SK-N-SH treated with all-trans-retinoic acid at 6 μM for 48 hours (cell line): ENCODE data around the gene KLF2.

Experiments used
- ARNTL ChIP-seq: fragments of 450-650 bp; formaldehyde crosslinking; IDR thresholded peaks from 2 replicates; pipeline ENCODE4 v1.5.0; 2020; ENCODE audit warnings: low read depth, mild to moderate bottlenecking, moderate library complexity, borderline replicate concordance
- ESRRG ChIP-seq: fragments of 250-450 bp; sonication (Bioruptor Pico); IDR thresholded peaks from 2 replicates; pipeline ENCODE4 v1.6.1; 2021; ENCODE audit warnings: mild to moderate bottlenecking
- GLIS3 ChIP-seq: fragments of 250-450 bp; sonication (Bioruptor Pico); IDR thresholded peaks from 2 replicates; pipeline ENCODE4 v1.5.0; 2020; ENCODE audit warnings: mild to moderate bottlenecking, moderate library complexity
- RARB ChIP-seq: fragments of 250-450 bp; sonication (Bioruptor Pico); IDR thresholded peaks from 2 replicates; pipeline ENCODE4 v1.8.0; 2021; ENCODE audit warnings: mild to moderate bottlenecking, moderate library complexity
- TOX ChIP-seq: fragments of 250-450 bp; sonication (Bioruptor Pico); IDR thresholded peaks from 2 replicates; pipeline ENCODE4 v1.8.0; 2021; ENCODE audit warnings: mild to moderate bottlenecking, moderate library complexity, borderline replicate concordance
- ZC3H10 ChIP-seq: fragments of 250-450 bp; sonication (Bioruptor Pico); IDR thresholded peaks from 2 replicates; pipeline ENCODE4 v1.5.1; 2021; ENCODE audit warnings: mild to moderate bottlenecking, moderate library complexity
- ZFP3 ChIP-seq: fragments of 250-450 bp; sonication (Bioruptor Pico); IDR thresholded peaks from 2 replicates; pipeline ENCODE4 v1.5.0; 2020; ENCODE audit warnings: mild to moderate bottlenecking, moderate library complexity
- TF ChIP-seq, protein P1 (sequence below): fragments of 250-450 bp; sonication (Bioruptor Pico); IDR thresholded peaks from 2 replicates; pipeline ENCODE4 v1.8.0; 2020; ENCODE audit warnings: mild to moderate bottlenecking, moderate library complexity, borderline replicate concordance
- TF ChIP-seq, protein P2 (sequence below): fragments of 250-450 bp; sonication (Bioruptor Pico); IDR thresholded peaks from 2 replicates; pipeline ENCODE4 v1.5.0; 2020; ENCODE audit warnings: mild to moderate bottlenecking, moderate library complexity
- TF ChIP-seq, protein P3 (sequence below): fragments of 250-450 bp; sonication (Bioruptor Pico); IDR thresholded peaks from 2 replicates; pipeline ENCODE4 v1.5.1; 2020; ENCODE audit warnings: low read depth, mild to moderate bottlenecking, moderate library complexity
- TF ChIP-seq, protein P4 (sequence below): fragments of 250-450 bp; sonication (Bioruptor Pico); IDR thresholded peaks from 2 replicates; pipeline ENCODE4 v1.5.1; 2021; ENCODE audit warnings: mild to moderate bottlenecking, moderate library complexity

DNA sequence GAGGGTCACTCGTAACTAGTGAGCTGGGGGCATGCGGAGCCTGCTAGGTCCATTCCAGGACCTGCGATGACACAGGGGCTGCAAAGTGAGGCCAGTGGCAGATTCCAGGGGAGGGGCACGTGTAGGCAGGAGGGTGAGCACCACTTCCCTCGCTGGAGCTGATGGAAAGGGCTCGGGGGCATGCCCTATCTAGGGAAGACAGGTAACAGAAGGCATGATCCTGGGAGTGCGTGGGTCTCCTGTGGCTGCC, 51.2 kb downstream of the KLF2 start:
- TF ChIP-seq, protein P1, sequence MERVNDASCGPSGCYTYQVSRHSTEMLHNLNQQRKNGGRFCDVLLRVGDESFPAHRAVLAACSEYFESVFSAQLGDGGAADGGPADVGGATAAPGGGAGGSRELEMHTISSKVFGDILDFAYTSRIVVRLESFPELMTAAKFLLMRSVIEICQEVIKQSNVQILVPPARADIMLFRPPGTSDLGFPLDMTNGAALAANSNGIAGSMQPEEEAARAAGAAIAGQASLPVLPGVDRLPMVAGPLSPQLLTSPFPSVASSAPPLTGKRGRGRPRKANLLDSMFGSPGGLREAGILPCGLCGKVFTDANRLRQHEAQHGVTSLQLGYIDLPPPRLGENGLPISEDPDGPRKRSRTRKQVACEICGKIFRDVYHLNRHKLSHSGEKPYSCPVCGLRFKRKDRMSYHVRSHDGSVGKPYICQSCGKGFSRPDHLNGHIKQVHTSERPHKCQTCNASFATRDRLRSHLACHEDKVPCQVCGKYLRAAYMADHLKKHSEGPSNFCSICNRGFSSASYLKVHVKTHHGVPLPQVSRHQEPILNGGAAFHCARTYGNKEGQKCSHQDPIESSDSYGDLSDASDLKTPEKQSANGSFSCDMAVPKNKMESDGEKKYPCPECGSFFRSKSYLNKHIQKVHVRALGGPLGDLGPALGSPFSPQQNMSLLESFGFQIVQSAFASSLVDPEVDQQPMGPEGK (CRISPR knock-in tag), result no peak
- no peak for TF ChIP-seq ARNTL (CRISPR knock-in tag)
- no peak for TF ChIP-seq GLIS3
- TF ChIP-seq ZFP3 (CRISPR knock-in tag), result no peak
- TF ChIP-seq RARB (CRISPR knock-in tag), result no peak
- TF ChIP-seq, protein P2, sequence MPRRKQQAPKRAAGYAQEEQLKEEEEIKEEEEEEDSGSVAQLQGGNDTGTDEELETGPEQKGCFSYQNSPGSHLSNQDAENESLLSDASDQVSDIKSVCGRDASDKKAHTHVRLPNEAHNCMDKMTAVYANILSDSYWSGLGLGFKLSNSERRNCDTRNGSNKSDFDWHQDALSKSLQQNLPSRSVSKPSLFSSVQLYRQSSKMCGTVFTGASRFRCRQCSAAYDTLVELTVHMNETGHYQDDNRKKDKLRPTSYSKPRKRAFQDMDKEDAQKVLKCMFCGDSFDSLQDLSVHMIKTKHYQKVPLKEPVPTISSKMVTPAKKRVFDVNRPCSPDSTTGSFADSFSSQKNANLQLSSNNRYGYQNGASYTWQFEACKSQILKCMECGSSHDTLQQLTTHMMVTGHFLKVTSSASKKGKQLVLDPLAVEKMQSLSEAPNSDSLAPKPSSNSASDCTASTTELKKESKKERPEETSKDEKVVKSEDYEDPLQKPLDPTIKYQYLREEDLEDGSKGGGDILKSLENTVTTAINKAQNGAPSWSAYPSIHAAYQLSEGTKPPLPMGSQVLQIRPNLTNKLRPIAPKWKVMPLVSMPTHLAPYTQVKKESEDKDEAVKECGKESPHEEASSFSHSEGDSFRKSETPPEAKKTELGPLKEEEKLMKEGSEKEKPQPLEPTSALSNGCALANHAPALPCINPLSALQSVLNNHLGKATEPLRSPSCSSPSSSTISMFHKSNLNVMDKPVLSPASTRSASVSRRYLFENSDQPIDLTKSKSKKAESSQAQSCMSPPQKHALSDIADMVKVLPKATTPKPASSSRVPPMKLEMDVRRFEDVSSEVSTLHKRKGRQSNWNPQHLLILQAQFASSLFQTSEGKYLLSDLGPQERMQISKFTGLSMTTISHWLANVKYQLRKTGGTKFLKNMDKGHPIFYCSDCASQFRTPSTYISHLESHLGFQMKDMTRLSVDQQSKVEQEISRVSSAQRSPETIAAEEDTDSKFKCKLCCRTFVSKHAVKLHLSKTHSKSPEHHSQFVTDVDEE, result no peak
- TF ChIP-seq ESRRG, result no peak
- TF ChIP-seq TOX (CRISPR knock-in tag), result no peak
- TF ChIP-seq, protein P3, sequence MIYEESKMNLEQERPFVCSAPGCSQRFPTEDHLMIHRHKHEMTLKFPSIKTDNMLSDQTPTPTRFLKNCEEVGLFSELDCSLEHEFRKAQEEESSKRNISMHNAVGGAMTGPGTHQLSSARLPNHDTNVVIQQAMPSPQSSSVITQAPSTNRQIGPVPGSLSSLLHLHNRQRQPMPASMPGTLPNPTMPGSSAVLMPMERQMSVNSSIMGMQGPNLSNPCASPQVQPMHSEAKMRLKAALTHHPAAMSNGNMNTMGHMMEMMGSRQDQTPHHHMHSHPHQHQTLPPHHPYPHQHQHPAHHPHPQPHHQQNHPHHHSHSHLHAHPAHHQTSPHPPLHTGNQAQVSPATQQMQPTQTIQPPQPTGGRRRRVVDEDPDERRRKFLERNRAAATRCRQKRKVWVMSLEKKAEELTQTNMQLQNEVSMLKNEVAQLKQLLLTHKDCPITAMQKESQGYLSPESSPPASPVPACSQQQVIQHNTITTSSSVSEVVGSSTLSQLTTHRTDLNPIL (CRISPR knock-in tag), result no peak
- TF ChIP-seq, protein P4, sequence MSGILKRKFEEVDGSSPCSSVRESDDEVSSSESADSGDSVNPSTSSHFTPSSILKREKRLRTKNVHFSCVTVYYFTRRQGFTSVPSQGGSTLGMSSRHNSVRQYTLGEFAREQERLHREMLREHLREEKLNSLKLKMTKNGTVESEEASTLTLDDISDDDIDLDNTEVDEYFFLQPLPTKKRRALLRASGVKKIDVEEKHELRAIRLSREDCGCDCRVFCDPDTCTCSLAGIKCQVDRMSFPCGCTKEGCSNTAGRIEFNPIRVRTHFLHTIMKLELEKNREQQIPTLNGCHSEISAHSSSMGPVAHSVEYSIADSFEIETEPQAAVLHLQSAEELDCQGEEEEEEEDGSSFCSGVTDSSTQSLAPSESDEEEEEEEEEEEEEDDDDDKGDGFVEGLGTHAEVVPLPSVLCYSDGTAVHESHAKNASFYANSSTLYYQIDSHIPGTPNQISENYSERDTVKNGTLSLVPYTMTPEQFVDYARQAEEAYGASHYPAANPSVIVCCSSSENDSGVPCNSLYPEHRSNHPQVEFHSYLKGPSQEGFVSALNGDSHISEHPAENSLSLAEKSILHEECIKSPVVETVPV (CRISPR knock-in tag), result no peak
- no peak for TF ChIP-seq ZC3H10 (CRISPR knock-in tag)
